ENCODE results near the gene SDK1.

GRCh38 chr7:3888096-3888495 lies 587.0 kb downstream of the SDK1 start:
- TF ChIP-seq CTCF (IDR thresholded peaks at IDR 0.05; ENCODE audit: low read depth, low read length, poor library complexity, severe bottlenecking) = no peak
- no peak for TF ChIP-seq EZH2phosphoT487 (IDR thresholded peaks at IDR 0.05; ENCODE audit: borderline replicate concordance, low read length)

All from DOHH2 (cell line).